Lung (tissue), 12 donors: ENCODE data around the gene TRAF3. TPM values are rescaled to one million over a fixed set of nuclear protein-coding genes. Genes with fewer than 3 reads are reported as not detected.

ENCODE experiments used
- ATAC-seq: fragments of 200-7000 bp; cut with Tn5 transposase; one replicate; pipeline ENCODE4 v1.9.1; 2020; ENCODE audit warnings: moderate number of reproducible peaks; ENCODE audit not compliant: insufficient read depth, low FRiP score
- DNase-seq, 3 donors: peaks; one replicate each; pipeline ENCODE4 v3.0.0-alpha.2; 2013 to 2017
- H3K27ac ChIP-seq, 2 donors: one replicate each; pipeline ENCODE4 v1.5.1; 2013; ENCODE audit warnings: mild to moderate bottlenecking in 2 of 2, moderate library complexity in 2 of 2, control low read depth in 1 of 2, inconsistent platforms in 1 of 2, low read depth in 1 of 2, low read length in 1 of 2
- H3K27me3 ChIP-seq, 3 donors: one replicate each; pipeline ENCODE4 v1.5.1; 2013; ENCODE audit warnings: low read length in 2 of 3; ENCODE audit not compliant: control insufficient read depth in 3 of 3, insufficient read depth in 3 of 3
- H3K36me3 ChIP-seq, 4 donors: one replicate each; pipeline ENCODE4 v1.5.1; 2013; ENCODE audit warnings: low read length in 4 of 4, mild to moderate bottlenecking in 1 of 4, moderate library complexity in 1 of 4; ENCODE audit not compliant: control insufficient read depth in 4 of 4, insufficient read depth in 4 of 4
- H3K4me1 ChIP-seq, 5 donors: one replicate each; pipeline ENCODE4 v1.5.1; 2013; ENCODE audit warnings: low read length in 5 of 5, mild to moderate bottlenecking in 2 of 5, moderate library complexity in 1 of 5; ENCODE audit not compliant: control insufficient read depth in 5 of 5, insufficient read depth in 5 of 5
- H3K4me3 ChIP-seq: one replicate; pipeline ENCODE4 v1.5.1; 2013; ENCODE audit warnings: mild to moderate bottlenecking, control low read depth, moderate library complexity
- H3K9ac ChIP-seq, 2 donors: one replicate each; pipeline ENCODE4 v1.5.1; 2013; ENCODE audit warnings: low read length in 2 of 2, control low read depth in 1 of 2; ENCODE audit not compliant: insufficient read depth in 1 of 2
- H3K9me3 ChIP-seq, 4 donors: one replicate each; pipeline ENCODE4 v1.5.1; 2013; ENCODE audit warnings: low read length in 3 of 4, mild to moderate bottlenecking in 1 of 4, moderate library complexity in 1 of 4; ENCODE audit not compliant: control insufficient read depth in 4 of 4, insufficient read depth in 3 of 4
- WGBS, 2 donors: extraction: QIAGEN DNeasy Blood & Tissue Kit; methylation state at CpG; one replicate each; pipeline ENCODE4 v1.1.7; 2013; 5-methylcytosine and 5-hydroxymethylcytosine counted together
- polyA plus RNA-seq, 2 donors: library from polyadenylated mRNA; stranded (reverse); fragments of 200-250 nt; gene quantifications; one replicate each; pipeline ENCODE4 v1.2.1, GENCODE V29; 2013
- total RNA-seq, 2 donors: library from RNA; depleted of rRNA in 1 of 2; stranded (reverse); fragments of >200 nt in 1 of 2; gene quantifications; one replicate each; pipeline ENCODE4 v1.2.1, GENCODE V29; 2014 to 2021
- TF ChIP-seq, protein P1 (sequence below): IDR thresholded peaks from 2 replicates; pipeline ENCODE4 v1.5.1; 2012; ENCODE audit warnings: mild to moderate bottlenecking; ENCODE audit errors: control extremely low read depth, extremely low read depth
- donor health status: control.
- donor health status: control.
- donor health status: Bipolar disorder and iron deficiency.
- donor health status: healthy.
- donor health status: DM: yes; HTN: yes; CAD: no.

Gene TRAF3
- total and polyA plus RNA-seq, 4 donors = 5.7 to 25.5 (median 18.7) TPM

GRCh38 chr14:102786768-102787167 is 9.5 kb downstream of the TRAF3 start:
- Histone ChIP-seq H3K9ac (no peak overlapping the region), H3K4me1 (peaks cover 0 to 4% (median 0%) of the 10 kb centered on the region in 5 donors), H3K9me3 (no peaks in the 10 kb centered on the region), H3K36me3 (no peaks in the 10 kb centered on the region), H3K27me3 (no peaks in the 10 kb centered on the region), H3K27ac (no peak overlapping the region), H3K4me3 (no peak overlapping the region)
- DNase-seq (no peak), ATAC-seq (no peak)
- 73 to 76% methylated on average over 4 of the region's 4 CpGs for WGBS, 2 donors
- TF ChIP-seq, protein P1, sequence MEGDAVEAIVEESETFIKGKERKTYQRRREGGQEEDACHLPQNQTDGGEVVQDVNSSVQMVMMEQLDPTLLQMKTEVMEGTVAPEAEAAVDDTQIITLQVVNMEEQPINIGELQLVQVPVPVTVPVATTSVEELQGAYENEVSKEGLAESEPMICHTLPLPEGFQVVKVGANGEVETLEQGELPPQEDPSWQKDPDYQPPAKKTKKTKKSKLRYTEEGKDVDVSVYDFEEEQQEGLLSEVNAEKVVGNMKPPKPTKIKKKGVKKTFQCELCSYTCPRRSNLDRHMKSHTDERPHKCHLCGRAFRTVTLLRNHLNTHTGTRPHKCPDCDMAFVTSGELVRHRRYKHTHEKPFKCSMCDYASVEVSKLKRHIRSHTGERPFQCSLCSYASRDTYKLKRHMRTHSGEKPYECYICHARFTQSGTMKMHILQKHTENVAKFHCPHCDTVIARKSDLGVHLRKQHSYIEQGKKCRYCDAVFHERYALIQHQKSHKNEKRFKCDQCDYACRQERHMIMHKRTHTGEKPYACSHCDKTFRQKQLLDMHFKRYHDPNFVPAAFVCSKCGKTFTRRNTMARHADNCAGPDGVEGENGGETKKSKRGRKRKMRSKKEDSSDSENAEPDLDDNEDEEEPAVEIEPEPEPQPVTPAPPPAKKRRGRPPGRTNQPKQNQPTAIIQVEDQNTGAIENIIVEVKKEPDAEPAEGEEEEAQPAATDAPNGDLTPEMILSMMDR = no peak

DNA sequence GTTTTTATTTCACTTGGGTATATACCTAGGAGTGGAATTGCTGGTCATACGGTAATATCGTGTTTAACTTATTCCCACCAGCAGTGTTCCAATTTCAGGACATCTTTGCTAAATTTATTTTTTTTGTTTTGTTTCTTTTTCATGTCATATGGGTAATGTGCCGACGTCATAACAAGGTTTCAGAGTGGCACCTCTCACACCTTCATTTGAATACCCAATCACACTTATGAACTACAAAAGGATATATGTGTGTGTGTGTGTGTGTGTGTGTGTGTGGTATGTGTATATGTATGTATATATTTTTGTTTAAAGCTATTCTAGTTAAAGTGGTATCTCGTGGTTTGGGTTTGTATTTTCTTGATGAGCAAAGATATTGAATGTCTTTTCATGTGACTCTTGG is 12.1 kb downstream of the TRAF3 start:
- Histone ChIP-seq H3K4me1 (peaks cover 0 to 4% (median 0%) of the 10 kb centered on the region in 5 donors), H3K9ac (no peak overlapping the region), H3K36me3 (peaks cover 0 to 2% (median 0%) of the 10 kb centered on the region in 4 donors), H3K27me3 (no peaks in the 10 kb centered on the region), H3K27ac (no peak overlapping the region), H3K9me3 (peaks cover 0 to 4% (median 0%) of the 10 kb centered on the region in 4 donors), H3K4me3 (no peak overlapping the region)
- 90 to 92% methylated on average over 5 of the region's 5 CpGs for WGBS, 2 donors
- TF ChIP-seq, protein P1 = no peak
- no peak for DNase-seq
- ATAC-seq = no peak

DNA sequence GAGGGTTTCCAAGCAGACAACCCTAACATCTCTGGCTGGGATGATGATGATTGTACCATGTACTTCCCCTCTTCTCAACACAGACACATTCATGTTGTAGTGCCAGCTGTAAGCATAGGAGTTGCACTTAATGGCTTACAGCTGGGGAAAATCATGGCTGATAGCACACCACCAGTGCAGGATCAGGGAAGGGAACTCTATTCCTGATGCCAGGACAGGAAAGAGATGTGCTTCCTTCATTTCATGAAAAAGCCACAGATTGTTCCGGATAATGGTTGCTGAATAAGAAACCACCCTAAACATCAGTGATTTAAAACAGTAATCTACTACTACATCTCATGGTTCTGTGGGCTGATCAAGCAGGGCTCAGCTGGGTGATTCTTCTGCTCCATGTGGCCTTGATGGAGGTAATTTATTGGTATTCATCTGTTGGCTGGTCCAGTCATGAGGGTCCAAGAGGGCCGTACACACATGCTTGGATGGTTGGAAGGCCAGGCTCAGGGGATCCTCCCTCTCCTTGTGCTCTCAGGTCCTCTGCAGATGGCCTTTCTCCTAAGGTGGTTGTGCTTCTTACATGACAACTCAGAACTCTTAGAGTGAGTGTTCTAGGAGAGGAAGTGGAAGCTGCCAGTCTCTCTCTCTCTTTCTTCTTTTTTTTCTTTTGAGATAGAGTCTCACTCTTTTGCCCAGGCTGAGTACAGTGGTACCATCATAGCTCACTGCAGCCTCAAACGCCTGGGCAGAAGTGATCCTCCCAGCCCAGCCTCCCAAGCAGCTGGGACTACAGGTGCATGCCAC is 16.5 kb downstream of the TRAF3 start:
- H3K4me3 ChIP-seq = no peak overlapping the region
- H3K27me3 ChIP-seq = no peaks in the 10 kb centered on the region
- WGBS, 2 donors = 92 to 93% methylated on average over 3 of the region's 3 CpGs
- TF ChIP-seq, protein P1 = no peak
- peaks cover 0 to 10% (median 0%) of the 10 kb centered on the region in 5 donors for H3K4me1 ChIP-seq
- ATAC-seq = no peak
- no peak overlapping the region for H3K27ac ChIP-seq
- peaks cover 0 to 4% (median 0%) of the 10 kb centered on the region in 4 donors for H3K9me3 ChIP-seq
- DNase-seq = no peak
- H3K9ac ChIP-seq = no peak overlapping the region
- peaks cover 0 to 2% (median 0%) of the 10 kb centered on the region in 4 donors for H3K36me3 ChIP-seq
